Measurements from ENCODE around the gene GBGT1.
A peak's percentile ranks its signal among the peaks of the same experiment; 100 is the strongest.

GBGT1 gene

GRCh38 chr9:133162861-133163503, 732 bp downstream of the GBGT1 start:
- no peak for DNase-seq (ENCODE audit: low read depth)

GRCh38 chr9:133161547-133161950, 2.2 kb downstream of the GBGT1 start:
- DNase-seq (ENCODE audit: low read depth), result no peak

DNA sequence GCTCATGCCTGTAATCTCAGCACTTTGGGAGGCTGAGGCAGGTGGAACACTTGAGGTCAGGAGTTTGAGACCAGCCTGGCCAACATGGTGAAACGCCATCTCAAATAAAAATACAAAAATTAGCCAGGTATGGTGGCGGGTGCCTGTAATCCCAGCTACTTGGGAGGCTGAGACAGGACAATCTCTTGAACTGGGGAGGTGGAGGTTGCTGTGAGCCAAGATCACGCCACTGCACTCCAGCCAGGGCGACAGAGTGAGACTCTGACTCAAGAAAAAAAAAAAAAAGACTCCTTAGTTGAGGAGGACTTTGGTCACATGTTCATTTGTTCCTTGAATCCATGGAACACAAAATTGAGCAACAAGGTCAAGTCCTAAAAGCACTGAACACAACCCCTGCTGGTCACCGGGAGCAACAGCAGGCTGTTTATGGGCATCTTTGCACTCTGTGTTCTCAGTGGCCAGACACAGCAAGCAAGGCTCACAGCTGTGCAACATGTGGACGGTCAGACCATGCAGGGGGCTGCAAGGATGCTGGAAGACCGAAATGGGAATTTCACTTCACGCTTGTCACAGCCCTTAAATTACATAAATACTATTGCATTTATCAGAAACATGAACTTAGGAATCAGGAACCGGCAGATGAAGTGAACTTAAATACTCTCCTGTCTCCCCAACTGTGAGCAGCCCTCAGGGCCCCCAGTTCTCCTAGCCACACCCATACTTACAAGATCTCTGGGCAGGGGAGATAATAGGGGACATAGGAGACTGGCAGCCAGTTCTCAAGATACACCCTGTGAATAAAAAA, 2.8 kb downstream of the GBGT1 start:
- DNase-seq (ENCODE audit: low read depth), result peak; percentile 82

DNA sequence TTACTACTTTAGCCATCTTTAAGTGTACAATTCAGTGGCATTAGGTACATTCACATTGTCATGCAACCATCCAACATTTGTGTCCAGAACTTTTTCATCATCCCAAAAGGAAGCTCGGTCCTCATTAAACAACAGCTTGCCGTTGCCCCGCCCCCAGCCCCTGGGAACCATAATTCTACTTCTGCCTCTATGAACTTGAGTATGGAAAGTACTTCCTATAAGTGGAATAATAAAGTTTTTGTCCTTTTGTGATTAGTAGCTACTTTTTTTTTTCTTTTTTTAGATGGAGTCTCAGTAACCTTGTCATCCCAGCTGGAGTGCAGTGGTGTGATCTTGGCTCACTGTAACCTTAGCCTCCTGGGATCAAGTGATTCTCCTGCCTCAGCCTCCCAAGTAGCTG, 5.0 kb downstream of the GBGT1 start:
- no peak for DNase-seq (ENCODE audit: low read depth)

DNA sequence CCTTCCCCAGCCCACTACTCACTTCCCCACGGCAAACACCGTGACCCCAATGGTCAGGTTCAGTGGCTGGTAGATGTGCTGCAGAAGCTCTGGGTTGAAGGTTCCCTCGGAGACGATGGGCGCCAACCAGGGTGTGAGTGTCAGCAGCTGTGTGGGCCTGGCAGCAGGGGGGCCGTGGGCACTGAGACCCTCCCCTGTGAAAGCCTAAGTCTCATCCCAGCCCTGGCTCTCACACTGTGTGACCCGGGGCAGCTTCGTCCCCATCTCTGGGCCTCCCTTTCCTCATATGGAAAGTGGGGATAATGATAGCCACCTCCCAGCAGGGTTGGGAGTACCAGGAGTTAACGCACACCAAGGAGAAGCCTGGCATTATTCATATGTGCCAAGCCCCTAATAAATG, 8.6 kb downstream of the GBGT1 start:
- no peak for DNase-seq (ENCODE audit: low read depth)

DNA sequence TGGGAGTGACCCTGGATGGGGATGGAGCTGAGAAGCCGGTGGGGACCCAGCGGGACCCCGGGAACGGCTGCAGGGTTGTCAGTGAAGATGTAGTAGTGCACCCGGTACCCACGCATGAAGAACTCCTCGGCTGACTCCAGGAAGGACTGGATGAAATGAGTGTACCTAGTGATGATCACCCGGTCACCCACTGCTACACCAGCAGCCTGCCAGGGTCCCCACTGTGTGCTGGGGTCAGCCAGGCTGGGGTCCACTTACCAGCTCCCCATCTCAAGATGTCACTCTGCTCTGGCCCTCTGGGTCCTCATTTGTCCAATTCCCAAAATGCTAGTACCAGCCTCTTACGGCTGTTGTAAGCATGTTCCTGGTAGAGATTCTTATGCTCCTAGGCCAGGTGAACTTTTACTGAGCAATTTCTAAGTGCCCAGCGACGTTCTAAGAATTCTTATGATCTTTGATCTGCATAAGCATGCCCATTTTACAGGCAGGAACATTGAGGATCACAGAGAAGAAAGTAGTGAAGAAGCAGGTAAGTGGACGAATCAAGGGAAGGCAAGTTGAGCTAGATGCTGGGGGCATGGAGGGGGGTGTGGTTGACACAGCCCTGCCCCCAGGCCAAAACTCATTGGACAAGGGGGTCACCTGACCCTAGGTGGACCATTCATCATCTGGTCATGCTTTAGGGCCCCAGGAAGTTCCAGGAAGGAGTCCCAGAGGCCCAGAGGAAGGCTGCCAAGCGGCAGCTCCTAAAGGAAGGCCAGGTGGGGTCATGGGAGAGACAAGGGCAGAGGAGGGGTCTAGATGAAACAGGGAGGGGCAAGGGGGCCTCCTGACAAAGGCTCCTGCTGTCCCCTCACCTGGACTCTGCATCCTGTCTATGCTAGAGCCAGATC, 9.4 kb downstream of the GBGT1 start:
- DNase-seq (ENCODE audit: low read depth), result no peak

- DNase-seq (ENCODE audit: low read depth), result no peak
Observed at GRCh38 chr9:133153227-133154096, 10.3 kb downstream of the GBGT1 start.

GRCh38 chr9:133151601-133152525, 11.9 kb downstream of the GBGT1 start:
- DNase-seq (ENCODE audit: low read depth), result no peak

GRCh38 chr9:133151041-133151440, 12.7 kb downstream of the GBGT1 start:
- no peak for DNase-seq (ENCODE audit: low read depth)

DNA sequence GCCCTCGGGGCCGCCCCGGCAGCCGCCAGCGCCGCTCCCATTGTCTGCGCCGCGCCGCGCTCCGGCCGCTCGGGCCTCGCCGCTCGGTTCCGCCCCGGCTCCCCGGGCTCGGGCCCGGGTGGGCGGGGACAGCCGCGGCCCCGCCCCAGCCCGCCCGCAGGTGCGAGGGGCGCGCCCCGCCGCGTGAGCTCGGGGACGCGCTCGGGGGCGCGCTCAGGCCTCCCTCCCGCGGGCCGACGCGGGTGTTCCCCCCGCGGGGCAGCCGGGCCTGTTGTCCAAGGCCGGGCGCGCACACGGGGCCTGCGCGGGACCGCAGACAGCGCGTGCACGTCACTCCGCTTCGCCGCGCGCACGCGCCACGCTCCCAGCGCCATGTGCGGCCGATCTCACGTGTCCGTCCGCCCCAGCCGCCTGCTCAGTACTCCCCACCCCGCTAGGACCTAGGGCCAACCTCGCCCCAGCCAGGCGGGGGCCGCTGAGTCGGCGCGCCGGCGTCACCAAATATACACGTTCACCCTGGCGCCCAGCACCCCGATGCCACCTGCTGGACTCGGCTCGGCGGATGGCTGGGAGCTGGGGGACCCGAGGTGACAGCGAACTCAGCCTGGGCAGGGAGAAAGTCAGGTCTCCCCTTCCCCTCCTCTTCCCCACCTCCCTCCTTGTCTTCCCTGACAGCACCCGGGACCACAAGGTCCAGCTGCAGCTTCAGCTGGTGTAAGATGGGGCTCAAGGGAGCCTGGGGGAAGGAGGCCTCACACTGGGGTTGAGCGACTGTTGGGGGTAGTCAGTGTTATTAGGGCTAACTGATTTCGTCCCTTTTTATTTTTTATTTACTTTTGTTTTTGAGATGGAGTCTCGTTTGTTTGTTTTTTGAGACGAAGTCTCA, 14.3 kb downstream of the GBGT1 start:
- DNase-seq (ENCODE audit: low read depth), result peak; percentile 85

DNA sequence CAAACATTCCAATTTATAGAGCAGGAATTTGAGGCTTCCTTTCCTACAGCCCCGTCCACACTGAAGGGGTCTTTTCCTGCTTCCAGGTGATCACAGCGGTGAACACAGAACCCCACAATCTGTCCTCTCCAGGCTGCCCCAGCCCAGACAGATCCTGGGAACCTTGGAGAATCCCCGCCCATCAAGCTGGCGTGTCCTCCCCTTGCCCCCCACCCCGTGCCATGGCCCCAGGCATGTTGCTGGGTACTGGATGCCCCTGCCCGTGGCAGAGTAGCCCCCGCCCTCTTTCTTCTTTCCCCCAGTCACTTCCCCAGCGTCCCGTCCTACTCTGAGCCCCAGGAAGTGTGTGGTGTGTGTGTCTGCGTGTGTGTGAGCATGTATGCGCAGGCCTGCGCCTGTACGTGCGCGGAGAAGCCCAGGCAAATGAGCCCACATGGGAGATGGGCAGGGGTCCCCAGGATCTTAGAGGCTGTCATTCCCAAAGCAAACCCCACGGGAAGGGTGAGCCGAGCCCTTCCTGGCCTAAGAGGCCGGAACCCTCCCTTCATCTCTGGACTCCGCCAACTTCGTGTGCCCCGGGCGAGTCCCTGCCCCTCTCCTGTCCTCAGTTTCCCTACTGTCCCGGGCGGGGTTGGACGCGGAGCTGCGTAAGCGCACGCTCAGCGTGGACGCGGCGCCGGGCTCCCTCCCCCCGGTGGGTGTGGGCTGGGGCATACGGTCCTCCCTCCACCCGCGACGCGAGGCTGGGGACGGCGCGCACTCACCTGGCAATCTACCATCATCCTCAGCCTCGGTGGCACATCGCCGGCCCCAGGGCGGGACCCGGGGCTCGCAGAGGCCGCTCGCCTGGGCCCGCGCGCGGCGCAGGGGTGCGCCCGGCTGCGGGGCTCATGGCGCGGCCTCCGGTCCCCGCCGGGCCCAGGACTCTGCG, 15.2 kb downstream of the GBGT1 start:
- peak; percentile 46 for DNase-seq (ENCODE audit: low read depth)

GRCh38 chr9:133147412-133148198, 16.1 kb downstream of the GBGT1 start:
- DNase-seq (ENCODE audit: low read depth), result no peak

- no peak for DNase-seq (ENCODE audit: low read depth)
Observed at GRCh38 chr9:133146746-133147411, 16.8 kb downstream of the GBGT1 start.

GRCh38 chr9:133144904-133145851, 18.5 kb downstream of the GBGT1 start:
- DNase-seq (ENCODE audit: low read depth), result no peak

GRCh38 chr9:133144142-133144903, 19.4 kb downstream of the GBGT1 start:
- DNase-seq (ENCODE audit: low read depth), result peak; percentile 53

All from fibroblast of gingiva (primary cell).